ENCODE results near the gene SMO. TPM values are rescaled to one million over a fixed set of nuclear protein-coding genes. Genes with fewer than 3 reads are reported as not detected.

The SMO gene
- total RNA-seq, 1 experiment from 2014 or later, result 35.5 TPM

DNA sequence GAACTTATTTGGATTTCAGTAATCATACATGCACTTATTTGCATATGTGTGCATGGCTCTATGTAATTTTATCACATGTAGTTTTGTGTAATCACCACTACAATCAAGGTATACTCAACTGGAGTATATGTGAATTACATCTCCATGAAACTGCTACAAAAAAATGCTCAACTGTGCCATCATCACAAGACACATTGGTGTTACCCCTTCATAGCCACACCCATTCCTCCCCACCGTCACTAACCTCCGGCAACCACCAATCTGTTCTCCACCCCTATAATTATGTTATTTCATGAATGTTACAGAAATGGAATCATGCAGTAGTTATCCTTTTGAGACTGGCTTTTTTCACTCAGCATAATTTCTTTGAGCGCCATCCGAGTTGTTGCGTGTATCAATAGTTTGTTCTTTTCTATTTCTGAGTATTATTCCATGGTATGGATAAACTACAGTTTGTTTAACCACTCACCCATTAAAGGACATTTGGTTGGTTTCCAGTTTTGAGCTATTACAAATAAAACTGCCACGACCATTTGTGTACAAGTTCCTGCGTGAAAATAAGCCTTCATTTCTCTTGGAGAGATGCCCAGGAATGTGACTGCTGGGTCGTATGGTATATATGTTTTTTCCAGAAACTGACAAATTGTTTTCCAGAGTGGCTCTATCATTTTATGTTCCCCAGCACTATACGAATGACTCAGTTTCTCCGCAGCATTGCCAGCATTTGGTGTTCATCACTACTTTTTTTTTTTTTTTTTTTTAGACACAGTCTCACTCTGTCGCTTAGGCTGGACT, 11.3 kb upstream of the SMO start:
- Histone ChIP-seq H3K4me1 (no peaks in the 10 kb centered on the region), H3K36me3 (ENCODE audit: control insufficient read depth, insufficient read depth, low read length) (no peaks in the 10 kb centered on the region)

DNA sequence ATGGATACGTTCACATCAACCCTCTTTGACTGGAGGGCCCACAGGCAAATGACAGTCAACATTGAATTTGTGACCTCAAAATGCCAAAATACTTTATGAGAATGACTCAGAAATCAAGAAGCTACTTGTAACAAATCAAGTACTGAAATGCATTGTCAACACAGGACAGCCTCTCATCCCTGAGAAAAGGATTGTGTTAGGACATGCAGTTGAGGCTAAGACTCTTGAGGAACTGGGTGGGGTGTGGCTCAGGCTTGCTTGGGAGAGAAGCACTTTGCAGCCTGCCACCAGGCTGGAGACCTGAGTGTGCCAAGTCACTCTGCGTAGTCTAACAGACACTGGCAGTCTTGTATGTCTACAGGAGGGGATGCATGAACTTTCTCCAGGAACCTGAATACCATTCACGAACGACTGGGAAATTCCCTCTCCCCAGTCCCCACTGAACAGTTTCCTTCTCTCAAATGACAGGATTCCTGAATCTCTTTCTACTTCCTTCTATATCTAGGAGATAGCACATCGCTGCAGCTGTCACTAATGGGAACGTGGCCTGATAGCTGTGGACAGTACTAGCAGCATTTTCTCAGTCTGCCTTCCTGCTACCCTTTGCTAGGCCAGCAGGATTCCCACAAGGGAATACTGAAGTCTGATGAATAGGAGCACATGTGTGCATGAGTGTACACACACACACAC, 3.3 kb upstream of the SMO start:
- BruUV-seq (replicated peaks), result no TSS peak
- TF ChIP-seq, protein P1, sequence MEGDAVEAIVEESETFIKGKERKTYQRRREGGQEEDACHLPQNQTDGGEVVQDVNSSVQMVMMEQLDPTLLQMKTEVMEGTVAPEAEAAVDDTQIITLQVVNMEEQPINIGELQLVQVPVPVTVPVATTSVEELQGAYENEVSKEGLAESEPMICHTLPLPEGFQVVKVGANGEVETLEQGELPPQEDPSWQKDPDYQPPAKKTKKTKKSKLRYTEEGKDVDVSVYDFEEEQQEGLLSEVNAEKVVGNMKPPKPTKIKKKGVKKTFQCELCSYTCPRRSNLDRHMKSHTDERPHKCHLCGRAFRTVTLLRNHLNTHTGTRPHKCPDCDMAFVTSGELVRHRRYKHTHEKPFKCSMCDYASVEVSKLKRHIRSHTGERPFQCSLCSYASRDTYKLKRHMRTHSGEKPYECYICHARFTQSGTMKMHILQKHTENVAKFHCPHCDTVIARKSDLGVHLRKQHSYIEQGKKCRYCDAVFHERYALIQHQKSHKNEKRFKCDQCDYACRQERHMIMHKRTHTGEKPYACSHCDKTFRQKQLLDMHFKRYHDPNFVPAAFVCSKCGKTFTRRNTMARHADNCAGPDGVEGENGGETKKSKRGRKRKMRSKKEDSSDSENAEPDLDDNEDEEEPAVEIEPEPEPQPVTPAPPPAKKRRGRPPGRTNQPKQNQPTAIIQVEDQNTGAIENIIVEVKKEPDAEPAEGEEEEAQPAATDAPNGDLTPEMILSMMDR (IDR thresholded peaks at IDR 0.05; ENCODE audit: insufficient read depth in 1 of 2, low read depth in 1 of 2, low read length in 1 of 2, severe bottlenecking in 1 of 2, unreplicated experiment in 1 of 2), result no peak
- POLR2A ChIA-PET, result no interaction called here
- H3K36me3 ChIP-seq (ENCODE audit: control insufficient read depth, insufficient read depth, low read length), result no peaks in the 10 kb centered on the region
- H3K27me3 ChIP-seq (replicated peaks; ENCODE audit: control insufficient read depth, insufficient read depth, low read length), result no peaks in the 10 kb centered on the region
- CTCF ChIA-PET, result no interaction called here
- intact Hi-C loops (cut with micrococcal nuclease; ENCODE audit: unreplicated experiment), result no loop called here
- H3K4me3 ChIP-seq (ENCODE audit: low read depth, low read length), result no peak overlapping the region
- peaks cover 6% of the 10 kb centered on the region for H3K36me3 Mint-ChIP-seq (ENCODE audit: insufficient read depth, unreplicated experiment)
- H3K4me3 Mint-ChIP-seq (ENCODE audit: unreplicated experiment), result no peak overlapping the region
- H3K27me3 Mint-ChIP-seq (ENCODE audit: insufficient read depth, unreplicated experiment), result peaks cover 2% of the 10 kb centered on the region
- H3K27ac Mint-ChIP-seq (ENCODE audit: unreplicated experiment), result no peak overlapping the region
- H3K4me1 ChIP-seq, result peaks cover 21% of the 10 kb centered on the region
- no peaks in the 10 kb centered on the region for H3K9me3 Mint-ChIP-seq (ENCODE audit: unreplicated experiment)
- H3K4me1 Mint-ChIP-seq (ENCODE audit: low read depth, unreplicated experiment), result peaks cover 21% of the 10 kb centered on the region
- H3K9me3 ChIP-seq, result no peaks in the 10 kb centered on the region
- no peak for DNase-seq

More for the DNA sequence above, 11.3 kb upstream of the SMO start:
- Mint-ChIP-seq H3K4me3 (ENCODE audit: unreplicated experiment) (no peak overlapping the region), H3K36me3 (ENCODE audit: insufficient read depth, unreplicated experiment) (no peaks in the 10 kb centered on the region), H3K4me1 (ENCODE audit: low read depth, unreplicated experiment) (no peaks in the 10 kb centered on the region), H3K27me3 (ENCODE audit: insufficient read depth, unreplicated experiment) (peaks cover 2% of the 10 kb centered on the region), H3K9me3 (ENCODE audit: unreplicated experiment) (no peaks in the 10 kb centered on the region), H3K27ac (ENCODE audit: unreplicated experiment) (no peak overlapping the region)
- BruUV-seq (replicated peaks), result no TSS peak
- TF ChIP-seq, protein P1 (IDR thresholded peaks at IDR 0.05; ENCODE audit: insufficient read depth in 1 of 2, low read depth in 1 of 2, low read length in 1 of 2, severe bottlenecking in 1 of 2, unreplicated experiment in 1 of 2), result no peak
- DNase-seq, result no peak
- H3K4me3 ChIP-seq (ENCODE audit: low read depth, low read length), result no peak overlapping the region
- H3K9me3 ChIP-seq, result peaks cover 6% of the 10 kb centered on the region
- ChIA-PET POLR2A (interaction anchor here (0.7 kb wide), 1 partner anchor 122 kb away, joined by 12 read pairs; the partner anchor contains the start of gene TNPO3), CTCF (no interaction called here)
- intact Hi-C loops (cut with micrococcal nuclease; ENCODE audit: unreplicated experiment), result no loop called here
- H3K27me3 ChIP-seq (replicated peaks; ENCODE audit: control insufficient read depth, insufficient read depth, low read length), result no peaks in the 10 kb centered on the region

DNA sequence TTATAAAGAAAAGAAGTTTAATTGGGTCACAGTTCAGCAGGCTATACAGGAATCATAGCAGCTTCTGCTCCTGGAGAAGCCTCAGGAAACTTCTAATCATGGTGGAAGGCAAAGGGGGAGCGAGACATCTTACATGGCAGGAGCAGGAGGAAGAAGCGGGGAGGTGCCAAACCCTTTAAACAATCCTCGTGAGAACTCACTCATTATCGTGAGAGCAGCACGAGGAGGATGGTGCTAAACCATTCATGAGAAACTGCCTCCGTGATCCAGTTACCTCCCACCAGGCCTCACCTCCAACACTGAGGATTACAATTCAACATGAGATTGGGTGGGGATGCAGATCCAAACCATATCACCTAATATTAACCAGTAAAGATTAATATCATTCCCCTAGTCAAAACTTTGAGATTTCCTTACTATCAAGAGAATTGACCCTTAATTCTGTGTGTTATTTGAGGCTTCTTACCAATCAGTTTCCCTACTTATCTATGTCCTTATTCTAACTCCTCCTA, 1.6 kb upstream of the SMO start:
- H3K4me3 ChIP-seq (ENCODE audit: low read depth, low read length), result no peak overlapping the region
- POLR2A ChIA-PET, result no interaction called here
- Mint-ChIP-seq H3K4me1 (ENCODE audit: low read depth, unreplicated experiment) (peaks cover 21% of the 10 kb centered on the region), H3K27me3 (ENCODE audit: insufficient read depth, unreplicated experiment) (no peaks in the 10 kb centered on the region), H3K9me3 (ENCODE audit: unreplicated experiment) (no peaks in the 10 kb centered on the region), H3K27ac (ENCODE audit: unreplicated experiment) (no peak overlapping the region), H3K36me3 (ENCODE audit: insufficient read depth, unreplicated experiment) (peaks cover 6% of the 10 kb centered on the region), H3K4me3 (ENCODE audit: unreplicated experiment) (no peak overlapping the region)
- no peaks in the 10 kb centered on the region for H3K27me3 ChIP-seq (replicated peaks; ENCODE audit: control insufficient read depth, insufficient read depth, low read length)
- H3K36me3 ChIP-seq (ENCODE audit: control insufficient read depth, insufficient read depth, low read length), result no peaks in the 10 kb centered on the region
- BruUV-seq (replicated peaks), result no TSS peak
- intact Hi-C loops (cut with micrococcal nuclease; ENCODE audit: unreplicated experiment), result no loop called here
- no peak for DNase-seq
- H3K4me1 ChIP-seq, result peaks cover 24% of the 10 kb centered on the region
- CTCF ChIA-PET, result interaction anchor here (0.6 kb wide), 1 partner anchor 23 kb away, joined by 4 read pairs; no protein-coding TSS in a partner anchor
- no peaks in the 10 kb centered on the region for H3K9me3 ChIP-seq
- TF ChIP-seq, protein P1 (IDR thresholded peaks at IDR 0.05; ENCODE audit: insufficient read depth in 1 of 2, low read depth in 1 of 2, low read length in 1 of 2, severe bottlenecking in 1 of 2, unreplicated experiment in 1 of 2), result no peak

Data from Caco-2 (cell line).